Prostate gland (tissue), 2 donors: ENCODE data around the gene CLDN19.

Source experiments
- CTCF ChIP-seq, 4 experiments: fragments of 200-600 bp in 2 of 4; fragments of 450-650 bp in 2 of 4; sonication (generic) in 2 of 4; IDR thresholded peaks; 1 replicate in 3 of 4; 2 replicates in 1 of 4; pipeline ENCODE4 v1.5.1; 2016 to 2019; ENCODE audit warnings: antibody characterized with exemption in 4 of 4, mild to moderate bottlenecking in 2 of 4, moderate library complexity in 2 of 4
- POLR2A ChIP-seq: fragments of 450-650 bp; IDR thresholded peaks from one replicate; pipeline ENCODE4 v1.6.1; 2016; ENCODE audit warnings: antibody characterized with exemption, mild to moderate bottlenecking

GRCh38 chr1:42733415-42734200 is 6.4 kb downstream of the CLDN19 start:
- TF ChIP-seq CTCF (IDR thresholded peaks at IDR 0.05) = no peak
- no peak for TF ChIP-seq POLR2A
